GM21717 (cell line): ENCODE results near the gene PARVG.
"Not testable (repeated sequence)": the region's sequence is repeated elsewhere in the genome, so short reads cannot be mapped to it uniquely, and the experiment has no call there.

Source experiments
- ATAC-seq: cut with Tn5 transposase; IDR thresholded peaks from one replicate; pipeline ENCODE4 v1.9.1; 2021; ENCODE audit warnings: mild to moderate bottlenecking, moderate library complexity; ENCODE audit not compliant: unreplicated experiment

Gene PARVG

GRCh38 chr22:44234372-44234771, 53.6 kb downstream of the PARVG start:
- ATAC-seq = not testable (repeated sequence)

- no peak for ATAC-seq
These were observed 56.6 kb downstream of the PARVG start for GRCh38 chr22:44237290-44237689.

- not testable (repeated sequence) for ATAC-seq
These were observed 60.4 kb downstream of the PARVG start for GRCh38 chr22:44241121-44241520.

GRCh38 chr22:44242946-44243724, 62.4 kb downstream of the PARVG start:
- ATAC-seq = no peak

GRCh38 chr22:44243761-44244160, 63.0 kb downstream of the PARVG start:
- no peak for ATAC-seq

- ATAC-seq = no peak
These were observed 63.6 kb downstream of the PARVG start for GRCh38 chr22:44244265-44244822.

GRCh38 chr22:44245438-44245837, 64.7 kb downstream of the PARVG start:
- no peak for ATAC-seq

GRCh38 chr22:44245867-44246266, 65.1 kb downstream of the PARVG start:
- no peak for ATAC-seq

GRCh38 chr22:44246615-44247326, 66.0 kb downstream of the PARVG start:
- ATAC-seq = no peak

GRCh38 chr22:44247346-44247745, 66.6 kb downstream of the PARVG start:
- ATAC-seq = no peak

- ATAC-seq = no peak
These were observed 67.5 kb downstream of the PARVG start for GRCh38 chr22:44247923-44248892.

GRCh38 chr22:44248926-44249325, 68.2 kb downstream of the PARVG start:
- no peak for ATAC-seq

- no peak for ATAC-seq
These were observed 68.8 kb downstream of the PARVG start for GRCh38 chr22:44249376-44250147.

- no peak for ATAC-seq
These were observed 74.1 kb downstream of the PARVG start for GRCh38 chr22:44254811-44255210.

- no peak for ATAC-seq
These were observed 75.4 kb downstream of the PARVG start for GRCh38 chr22:44256085-44256484.

- ATAC-seq = no peak
These were observed 76.1 kb downstream of the PARVG start for GRCh38 chr22:44256556-44257485.
